PC-3 (cell line): ENCODE measurements around the gene DTNB.

ENCODE experiments used
- EZH2 ChIP-seq: fragments of 300-600 bp; sonication (generic); IDR thresholded peaks from one replicate; pipeline ENCODE4 v1.6.1; 2017; ENCODE audit warnings: antibody characterized with exemption, mild to moderate bottlenecking, low read length; ENCODE audit not compliant: unreplicated experiment
- TF ChIP-seq, protein P1 (sequence below): fragments of 300-600 bp; sonication (generic); conservative IDR thresholded peaks from 2 replicates; pipeline ENCODE4 v1.5.1; 2017; ENCODE audit warnings: antibody characterized with exemption, low read depth, mild to moderate bottlenecking, low read length

DNA sequence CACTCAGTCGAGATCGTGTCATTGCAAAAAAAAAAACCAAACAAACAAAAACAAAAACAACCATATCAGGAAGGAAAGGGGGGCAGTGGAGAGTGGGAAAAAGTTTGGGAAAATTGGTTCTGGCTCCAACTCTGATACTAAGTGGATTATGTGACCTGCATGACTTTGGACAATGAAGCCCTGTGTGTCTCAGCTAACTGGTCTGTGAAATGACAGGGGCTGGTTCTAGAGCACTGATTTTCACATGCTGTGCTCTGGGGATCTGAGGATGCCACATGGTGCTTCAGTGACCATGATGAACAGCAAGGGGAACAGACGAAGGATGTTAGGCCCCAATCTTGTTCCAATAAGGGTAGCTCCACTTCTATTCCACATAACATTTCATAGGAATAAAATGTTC lies 174.2 kb downstream of the DTNB start:
- TF ChIP-seq, protein P1, sequence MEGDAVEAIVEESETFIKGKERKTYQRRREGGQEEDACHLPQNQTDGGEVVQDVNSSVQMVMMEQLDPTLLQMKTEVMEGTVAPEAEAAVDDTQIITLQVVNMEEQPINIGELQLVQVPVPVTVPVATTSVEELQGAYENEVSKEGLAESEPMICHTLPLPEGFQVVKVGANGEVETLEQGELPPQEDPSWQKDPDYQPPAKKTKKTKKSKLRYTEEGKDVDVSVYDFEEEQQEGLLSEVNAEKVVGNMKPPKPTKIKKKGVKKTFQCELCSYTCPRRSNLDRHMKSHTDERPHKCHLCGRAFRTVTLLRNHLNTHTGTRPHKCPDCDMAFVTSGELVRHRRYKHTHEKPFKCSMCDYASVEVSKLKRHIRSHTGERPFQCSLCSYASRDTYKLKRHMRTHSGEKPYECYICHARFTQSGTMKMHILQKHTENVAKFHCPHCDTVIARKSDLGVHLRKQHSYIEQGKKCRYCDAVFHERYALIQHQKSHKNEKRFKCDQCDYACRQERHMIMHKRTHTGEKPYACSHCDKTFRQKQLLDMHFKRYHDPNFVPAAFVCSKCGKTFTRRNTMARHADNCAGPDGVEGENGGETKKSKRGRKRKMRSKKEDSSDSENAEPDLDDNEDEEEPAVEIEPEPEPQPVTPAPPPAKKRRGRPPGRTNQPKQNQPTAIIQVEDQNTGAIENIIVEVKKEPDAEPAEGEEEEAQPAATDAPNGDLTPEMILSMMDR = no peak
- no peak for TF ChIP-seq EZH2
